Germinal center (tissue), 1 donor: ENCODE data around the gene SLCO1B3.

ENCODE experiments used
- DNase-seq: peaks from one replicate; pipeline ENCODE4 v3.0.0; 2012; ENCODE audit warnings: mixed read lengths, low spot score

The SLCO1B3 gene

GRCh38 chr12:20885552-20885951 lies 75.0 kb downstream of the SLCO1B3 start:
- no peak for DNase-seq

- DNase-seq: no peak
These were observed 106.8 kb downstream of the SLCO1B3 start for GRCh38 chr12:20917269-20917668.

DNA sequence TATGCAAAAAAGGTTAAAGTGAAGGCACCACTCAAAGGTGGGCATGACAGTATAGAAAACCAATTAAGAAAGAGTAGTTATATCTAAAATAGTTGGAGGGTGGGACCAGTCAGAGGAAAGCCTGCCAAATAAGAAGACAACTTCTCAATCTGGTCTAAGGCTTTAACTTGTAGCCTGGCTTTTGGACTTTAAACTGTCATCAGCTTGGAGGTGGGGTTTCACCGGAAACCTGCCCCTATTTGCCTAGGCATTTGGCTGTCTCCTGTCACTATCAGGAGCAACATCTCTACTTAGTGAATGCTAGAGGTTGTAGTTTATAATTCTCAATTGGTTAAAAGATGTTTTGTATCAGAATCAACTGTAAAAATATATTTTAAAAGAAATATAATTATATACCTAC lies 107.3 kb downstream of the SLCO1B3 start:
- DNase-seq: no peak

DNA sequence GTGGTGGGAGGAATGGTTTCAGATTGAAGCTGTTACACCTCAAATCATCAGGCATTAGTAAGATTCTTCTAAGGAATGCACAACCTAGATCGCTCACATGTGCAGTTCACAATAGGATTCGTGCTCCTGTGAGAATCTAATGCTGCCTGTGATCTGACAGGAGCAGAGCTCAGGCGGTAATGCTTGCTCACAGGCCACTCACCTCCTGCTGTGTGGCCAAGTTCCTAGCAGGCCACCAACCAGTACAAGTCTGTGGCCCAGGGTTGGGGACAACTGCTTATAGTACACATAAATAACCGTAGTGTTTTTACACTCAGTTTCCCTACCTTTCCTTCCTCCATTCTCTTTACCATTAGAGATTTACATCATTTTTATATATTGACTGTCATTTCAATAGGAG lies 121.4 kb downstream of the SLCO1B3 start:
- no peak for DNase-seq

- DNase-seq: no peak
These were observed 136.2 kb downstream of the SLCO1B3 start for GRCh38 chr12:20946732-20947131.

GRCh38 chr12:20950248-20950647 lies 139.7 kb downstream of the SLCO1B3 start:
- no peak for DNase-seq

DNA sequence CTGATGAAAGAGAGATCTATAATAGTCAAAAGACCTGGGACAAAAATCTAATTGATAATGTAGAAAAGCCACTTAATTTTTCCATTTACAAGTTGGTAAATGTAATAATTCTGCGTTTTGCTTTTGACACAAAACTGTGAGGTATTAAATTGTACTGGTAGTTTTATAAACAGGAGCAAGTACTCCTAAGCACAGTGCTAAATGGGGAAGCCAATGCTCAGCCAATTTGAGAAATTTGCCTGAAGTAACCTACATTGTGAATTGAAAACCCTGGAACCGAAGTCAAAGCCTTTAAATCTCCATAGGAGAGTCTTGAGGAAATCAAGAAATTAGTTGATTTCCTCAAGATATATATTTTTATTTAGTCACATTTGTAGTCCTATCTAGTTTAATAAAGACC lies 152.8 kb downstream of the SLCO1B3 start:
- DNase-seq: no peak

GRCh38 chr12:20963762-20964161 lies 153.3 kb downstream of the SLCO1B3 start:
- DNase-seq: no peak
